PFSK-1 (cell line): ENCODE results near the gene RBM17.

ENCODE experiments used
- FOXP2 ChIP-seq: optimal IDR thresholded peaks from 2 replicates; pipeline ENCODE3; 2011; ENCODE audit warnings: borderline replicate concordance, control low read depth, inconsistent platforms; ENCODE audit not compliant: insufficient read depth; ENCODE audit errors: extremely low read length, extremely low read depth
- POLR2AphosphoS5 ChIP-seq: IDR thresholded peaks from 2 replicates; pipeline ENCODE4 v1.6.1; 2012; ENCODE audit warnings: low read depth, mild to moderate bottlenecking, control low read depth, low read length, moderate library complexity
- SIN3A ChIP-seq: IDR thresholded peaks from 2 replicates; pipeline ENCODE4 v1.6.1; 2012; ENCODE audit warnings: mild to moderate bottlenecking, low read length, moderate library complexity, borderline replicate concordance; ENCODE audit not compliant: insufficient read depth
- TF ChIP-seq, protein P1 (sequence below), 2 experiments: IDR thresholded peaks; 2 replicates each; pipeline versions ENCODE4 v1.6.1 to v1.8.0; 2011 to 2012; ENCODE audit warnings: low read depth in 2 of 2, low read length in 2 of 2, control low read depth in 1 of 2, inconsistent platforms in 1 of 2, mild to moderate bottlenecking in 1 of 2, moderate library complexity in 1 of 2; ENCODE audit not compliant: insufficient read depth in 1 of 2

DNA sequence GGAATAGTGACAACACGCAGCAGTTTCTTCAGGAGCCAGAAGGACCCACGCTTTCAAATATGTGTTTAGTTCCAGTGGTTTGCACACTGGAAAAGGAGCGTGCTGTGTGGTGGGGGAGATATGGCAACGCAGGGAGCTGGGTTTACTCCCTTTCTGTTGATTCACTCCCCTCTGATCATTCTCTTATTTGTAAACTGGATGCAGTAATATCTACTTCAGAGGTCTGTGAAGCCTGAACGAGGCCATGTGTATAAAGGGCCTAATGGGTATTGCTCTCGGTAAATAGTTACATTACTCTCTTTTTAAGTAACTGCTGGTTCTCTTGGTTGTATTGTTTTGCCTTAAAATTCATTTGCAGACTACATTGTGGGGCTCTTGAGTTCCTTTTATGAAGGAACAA, 19.2 kb downstream of the RBM17 start:
- TF ChIP-seq POLR2AphosphoS5 (no peak), FOXP2 (no peak), SIN3A (no peak)
- TF ChIP-seq, protein P1, sequence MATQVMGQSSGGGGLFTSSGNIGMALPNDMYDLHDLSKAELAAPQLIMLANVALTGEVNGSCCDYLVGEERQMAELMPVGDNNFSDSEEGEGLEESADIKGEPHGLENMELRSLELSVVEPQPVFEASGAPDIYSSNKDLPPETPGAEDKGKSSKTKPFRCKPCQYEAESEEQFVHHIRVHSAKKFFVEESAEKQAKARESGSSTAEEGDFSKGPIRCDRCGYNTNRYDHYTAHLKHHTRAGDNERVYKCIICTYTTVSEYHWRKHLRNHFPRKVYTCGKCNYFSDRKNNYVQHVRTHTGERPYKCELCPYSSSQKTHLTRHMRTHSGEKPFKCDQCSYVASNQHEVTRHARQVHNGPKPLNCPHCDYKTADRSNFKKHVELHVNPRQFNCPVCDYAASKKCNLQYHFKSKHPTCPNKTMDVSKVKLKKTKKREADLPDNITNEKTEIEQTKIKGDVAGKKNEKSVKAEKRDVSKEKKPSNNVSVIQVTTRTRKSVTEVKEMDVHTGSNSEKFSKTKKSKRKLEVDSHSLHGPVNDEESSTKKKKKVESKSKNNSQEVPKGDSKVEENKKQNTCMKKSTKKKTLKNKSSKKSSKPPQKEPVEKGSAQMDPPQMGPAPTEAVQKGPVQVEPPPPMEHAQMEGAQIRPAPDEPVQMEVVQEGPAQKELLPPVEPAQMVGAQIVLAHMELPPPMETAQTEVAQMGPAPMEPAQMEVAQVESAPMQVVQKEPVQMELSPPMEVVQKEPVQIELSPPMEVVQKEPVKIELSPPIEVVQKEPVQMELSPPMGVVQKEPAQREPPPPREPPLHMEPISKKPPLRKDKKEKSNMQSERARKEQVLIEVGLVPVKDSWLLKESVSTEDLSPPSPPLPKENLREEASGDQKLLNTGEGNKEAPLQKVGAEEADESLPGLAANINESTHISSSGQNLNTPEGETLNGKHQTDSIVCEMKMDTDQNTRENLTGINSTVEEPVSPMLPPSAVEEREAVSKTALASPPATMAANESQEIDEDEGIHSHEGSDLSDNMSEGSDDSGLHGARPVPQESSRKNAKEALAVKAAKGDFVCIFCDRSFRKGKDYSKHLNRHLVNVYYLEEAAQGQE (IDR thresholded peaks at IDR 0.05; ENCODE audit: insufficient read depth in 1 of 2, low read depth in 2 of 2, low read length in 2 of 2): no peak
